HepG2 (cell line): ENCODE data around the gene CRYBA1. TPM values are rescaled to one million over a fixed set of nuclear protein-coding genes. Genes with fewer than 3 reads are reported as not detected.

ENCODE experiments used
- ATF1 ChIP-seq: IDR thresholded peaks from 2 replicates; pipeline ENCODE4 v1.6.1; 2016; ENCODE audit warnings: mild to moderate bottlenecking, control low read depth
- CTCF ChIP-seq: sonication (generic); formaldehyde crosslinking; IDR thresholded peaks from 2 replicates; pipeline ENCODE4 v1.5.0; 2020; ENCODE audit warnings: mild to moderate bottlenecking, missing genetic modification reagents, moderate library complexity
- ERF ChIP-seq: IDR thresholded peaks from 2 replicates; pipeline ENCODE4 v1.6.1; 2018; ENCODE audit warnings: missing biosample characterization, missing genetic modification reagents
- ETV5 ChIP-seq: IDR thresholded peaks from 2 replicates; pipeline ENCODE4 v1.6.1; 2018; ENCODE audit warnings: missing biosample characterization, missing genetic modification reagents, inconsistent platforms, borderline replicate concordance
- FOSL2 ChIP-seq: sonication (generic); formaldehyde crosslinking; IDR thresholded peaks from 2 replicates; pipeline ENCODE4 v1.4.0; 2020; ENCODE audit warnings: missing genetic modification reagents
- HCFC1 ChIP-seq: fragments of 150-350 bp; IDR thresholded peaks from 2 replicates; pipeline ENCODE4 v1.6.1; 2014; ENCODE audit warnings: low read depth, low read length
- HMGXB3 ChIP-seq: sonication (generic); formaldehyde crosslinking; IDR thresholded peaks from 2 replicates; pipeline ENCODE4 v1.4.0; 2020; ENCODE audit warnings: missing genetic modification reagents, borderline replicate concordance
- HNRNPL ChIP-seq: fragments of 200-400 bp; formaldehyde crosslinking; IDR thresholded peaks from 2 replicates; pipeline ENCODE4 v1.6.1; 2017; ENCODE audit warnings: mild to moderate bottlenecking, low read depth, low read length
- KDM2A ChIP-seq: sonication (generic); formaldehyde crosslinking; IDR thresholded peaks from 2 replicates; pipeline ENCODE4 v1.4.0; 2020; ENCODE audit warnings: low read depth, missing genetic modification reagents, borderline replicate concordance
- MIER2 ChIP-seq: IDR thresholded peaks from 2 replicates; pipeline ENCODE4 v1.6.1; 2016; ENCODE audit warnings: missing biosample characterization, missing genetic modification reagents
- NAIF1 ChIP-seq: sonication (generic); formaldehyde crosslinking; IDR thresholded peaks from 2 replicates; pipeline ENCODE4 v1.5.0; 2020; ENCODE audit warnings: mild to moderate bottlenecking, missing genetic modification reagents, borderline replicate concordance
- NFKBIZ ChIP-seq: IDR thresholded peaks from 2 replicates; pipeline ENCODE4 v1.6.1; 2018; ENCODE audit warnings: missing genetic modification reagents, missing compliant biosample characterization
- NKX3-1 ChIP-seq: sonication (generic); formaldehyde crosslinking; IDR thresholded peaks from 2 replicates; pipeline ENCODE4 v1.5.0; 2020; ENCODE audit warnings: missing genetic modification reagents
- PAF1 ChIP-seq: IDR thresholded peaks from 2 replicates; pipeline ENCODE4 v1.6.1; 2016; ENCODE audit warnings: missing genetic modification reagents, missing compliant biosample characterization
- POLR2A ChIP-seq, 2 experiments: IDR thresholded peaks; 2 replicates each; pipeline ENCODE4 v1.6.1; 2011; ENCODE audit warnings: low read depth in 2 of 2, low read length in 2 of 2, mild to moderate bottlenecking in 1 of 2, moderate library complexity in 1 of 2; ENCODE audit not compliant: insufficient read depth in 1 of 2
- SKIL ChIP-seq: sonication (generic); formaldehyde crosslinking; IDR thresholded peaks from 2 replicates; pipeline ENCODE4 v1.8.0; 2022; ENCODE audit warnings: missing genetic modification reagents, mild to moderate bottlenecking, moderate library complexity, borderline replicate concordance
- SNRNP70 ChIP-seq: fragments of 200-400 bp; formaldehyde crosslinking; IDR thresholded peaks from 2 replicates; pipeline ENCODE4 v1.6.1; 2017; ENCODE audit warnings: mild to moderate bottlenecking, low read depth, low read length, moderate library complexity
- SPEN ChIP-seq: sonication (generic); formaldehyde crosslinking; IDR thresholded peaks from 2 replicates; pipeline ENCODE4 v1.5.1; 2020; ENCODE audit warnings: low read depth, mild to moderate bottlenecking, missing genetic modification reagents
- ZNF143 ChIP-seq: sonication (generic); formaldehyde crosslinking; IDR thresholded peaks from 2 replicates; pipeline ENCODE4 v1.4.0; 2020; ENCODE audit warnings: missing genetic modification reagents
- ZNF414 ChIP-seq: sonication (generic); formaldehyde crosslinking; IDR thresholded peaks from 2 replicates; pipeline ENCODE4 v1.5.0; 2020; ENCODE audit warnings: missing genetic modification reagents
- ZNF549 ChIP-seq: sonication (generic); formaldehyde crosslinking; IDR thresholded peaks from 2 replicates; pipeline ENCODE4 v1.5.0; 2020; ENCODE audit warnings: missing genetic modification reagents
- ZNF570 ChIP-seq: sonication (generic); formaldehyde crosslinking; IDR thresholded peaks from 2 replicates; pipeline ENCODE4 v1.4.0; 2020; ENCODE audit warnings: mild to moderate bottlenecking, missing genetic modification reagents, borderline replicate concordance
- ZNF792 ChIP-seq: IDR thresholded peaks from 2 replicates; pipeline ENCODE4 v1.6.1; 2016
- polyA plus RNA-seq, 8 experiments: library from polyadenylated mRNA; depleted of rRNA in 3 of 8; stranded (reverse) in 7 of 8; unstranded in 1 of 8; fragments of >200 nt; fragmentation: Illumina TruSeq in 4 of 8; extraction: Trizol in 4 of 8; gene quantifications; 2 replicates each; pipeline versions ENCODE4 v1.2.1 to v1.2.3, GENCODE V29; 2011 to 2016; ENCODE audit warnings: low read depth in 4 of 8, missing spikeins in 1 of 8, mixed read lengths in 1 of 8; ENCODE audit not compliant: insufficient read depth in 1 of 8
- total RNA-seq, 5 experiments: library from RNA; depleted of rRNA; stranded (reverse); fragments of >200 nt; fragmentation: Illumina TruSeq; extraction: Trizol; gene quantifications; 2 replicates each; pipeline ENCODE4 v1.2.3, GENCODE V29; 2016; ENCODE audit warnings: low read depth in 1 of 5

Gene CRYBA1
- total and polyA plus RNA-seq, 2 of the 13 experiments (the other 11 are each of a cell fraction or from before 2014, with no cell fraction given) = not detected

- no peak for TF ChIP-seq HMGXB3
- TF ChIP-seq NKX3-1 (CRISPR knock-in tag) = no peak
- no peak for TF ChIP-seq SNRNP70
- peak; percentile 69; the same call in 1 of the 2 replicates for TF ChIP-seq ERF (CRISPR knock-in tag)
- TF ChIP-seq PAF1 (CRISPR knock-in tag) = no peak
- TF ChIP-seq SPEN (CRISPR knock-in tag) = no peak
- no peak for TF ChIP-seq HCFC1
- TF ChIP-seq ZNF792 (CRISPR knock-in tag) = 0 out of 2 replicates have a peak, but pooled peaks have one; percentile 28
- TF ChIP-seq MIER2 (CRISPR knock-in tag) = no peak
- TF ChIP-seq SKIL (CRISPR knock-in tag) = no peak
- TF ChIP-seq NFKBIZ = peak; percentile 79; the same call in 1 of the 2 replicates
- no peak for TF ChIP-seq ZNF414
- no peak for TF ChIP-seq NAIF1
- peak; percentile 36 for TF ChIP-seq FOSL2 (CRISPR knock-in tag)
- TF ChIP-seq ZNF570 = no peak
- no peak for TF ChIP-seq POLR2A (IDR thresholded peaks at IDR 0.05; ENCODE audit: insufficient read depth in 1 of 2, low read depth in 2 of 2, low read length in 2 of 2)
- TF ChIP-seq KDM2A (CRISPR knock-in tag) = 0 out of 2 replicates have a peak, but pooled peaks have one; percentile 38
- no peak for TF ChIP-seq ATF1 (CRISPR knock-in tag)
- no peak for TF ChIP-seq ZNF549 (CRISPR knock-in tag)
- peak; percentile 56; the same call in 1 of the 2 replicates for TF ChIP-seq ETV5 (CRISPR knock-in tag)
- TF ChIP-seq ZNF143 (CRISPR knock-in tag) = 0 out of 2 replicates have a peak, but pooled peaks have one; percentile 17
- TF ChIP-seq HNRNPL = no peak
- peak; percentile 91 for TF ChIP-seq CTCF (CRISPR knock-in tag)
Observed at GRCh38 chr17:29219378-29220047, 27.1 kb upstream of the CRYBA1 start (continued).
